Body of pancreas (tissue), 4 donors: ENCODE results near the gene KPNA3.

Experiments used
- POLR2A ChIP-seq, 3 donors: fragments of 450-650 bp; IDR thresholded peaks; one replicate each; pipeline ENCODE4 v1.6.1; 2016; ENCODE audit warnings: antibody characterized with exemption in 3 of 3, mild to moderate bottlenecking in 2 of 3
- TF ChIP-seq, protein P1 (sequence below), 7 experiments: fragments of 450-650 bp in 4 of 7; fragments of 200-600 bp in 3 of 7; sonication (generic) in 3 of 7; IDR thresholded peaks; one replicate each; pipeline ENCODE4 v1.5.1; 2016 to 2019; ENCODE audit warnings: antibody characterized with exemption in 7 of 7

DNA sequence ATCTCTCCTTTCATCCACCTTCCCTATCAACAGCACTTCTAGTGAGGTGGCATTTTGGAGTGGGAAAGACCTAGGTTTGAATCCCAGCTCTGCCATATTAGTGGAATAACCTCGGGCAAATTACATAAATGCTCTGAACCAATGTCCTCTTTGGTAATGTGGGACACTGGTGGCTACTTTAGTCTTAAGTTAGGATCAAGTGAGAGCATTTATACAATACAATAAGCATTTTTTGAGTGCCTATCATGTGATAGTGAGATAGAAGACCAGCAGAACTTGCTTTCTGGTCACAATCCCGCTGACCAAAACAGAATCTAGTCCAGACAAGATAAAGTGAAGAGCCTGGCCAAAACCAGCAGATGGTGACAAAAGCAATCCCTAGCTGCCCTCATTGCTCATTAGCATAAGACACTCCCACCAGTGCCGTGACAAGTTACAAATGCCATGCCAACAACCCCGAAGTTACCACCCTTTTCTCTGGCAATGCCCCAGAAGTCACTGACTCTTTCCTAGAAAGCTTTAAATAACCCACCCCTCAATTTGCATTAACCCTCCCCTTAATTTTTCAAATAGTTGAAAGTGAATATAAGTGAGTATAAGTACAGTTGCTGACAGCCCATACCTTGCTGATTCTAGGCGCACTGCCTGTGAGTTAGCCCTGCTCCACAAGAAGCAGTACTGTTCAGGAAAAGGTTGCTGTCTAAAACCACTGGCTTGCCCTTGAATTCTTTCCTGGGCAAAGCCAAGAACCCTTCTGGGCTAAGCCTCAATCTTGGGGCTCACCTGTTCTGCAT lies 28.9 kb upstream of the KPNA3 start:
- TF ChIP-seq, protein P1, sequence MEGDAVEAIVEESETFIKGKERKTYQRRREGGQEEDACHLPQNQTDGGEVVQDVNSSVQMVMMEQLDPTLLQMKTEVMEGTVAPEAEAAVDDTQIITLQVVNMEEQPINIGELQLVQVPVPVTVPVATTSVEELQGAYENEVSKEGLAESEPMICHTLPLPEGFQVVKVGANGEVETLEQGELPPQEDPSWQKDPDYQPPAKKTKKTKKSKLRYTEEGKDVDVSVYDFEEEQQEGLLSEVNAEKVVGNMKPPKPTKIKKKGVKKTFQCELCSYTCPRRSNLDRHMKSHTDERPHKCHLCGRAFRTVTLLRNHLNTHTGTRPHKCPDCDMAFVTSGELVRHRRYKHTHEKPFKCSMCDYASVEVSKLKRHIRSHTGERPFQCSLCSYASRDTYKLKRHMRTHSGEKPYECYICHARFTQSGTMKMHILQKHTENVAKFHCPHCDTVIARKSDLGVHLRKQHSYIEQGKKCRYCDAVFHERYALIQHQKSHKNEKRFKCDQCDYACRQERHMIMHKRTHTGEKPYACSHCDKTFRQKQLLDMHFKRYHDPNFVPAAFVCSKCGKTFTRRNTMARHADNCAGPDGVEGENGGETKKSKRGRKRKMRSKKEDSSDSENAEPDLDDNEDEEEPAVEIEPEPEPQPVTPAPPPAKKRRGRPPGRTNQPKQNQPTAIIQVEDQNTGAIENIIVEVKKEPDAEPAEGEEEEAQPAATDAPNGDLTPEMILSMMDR (IDR thresholded peaks at IDR 0.05), result no peak
- no peak for TF ChIP-seq POLR2A (IDR thresholded peaks at IDR 0.05)
